Activated CD4-positive, CD25-positive, alpha-beta regulatory T cell treated with anti-CD3 and anti-CD28 coated beads, Interleukin-2, amount 50 U/mL, for 72 hours (primary cell): ENCODE measurements around the gene STATH.
"Not testable (repeated sequence)": the region's sequence is repeated elsewhere in the genome, so short reads cannot be mapped to it uniquely, and the experiment has no call there.

ENCODE experiments used
- DNase-seq: peaks from one replicate; pipeline ENCODE4 v3.0.0; 2021

STATH gene

GRCh38 chr4:69995526-69996016, at the start of gene STATH:
Gene STATH (plus strand): TSS chr4:69995966. CDS start chr4:69998438, 2,472 bp downstream.
- no peak for DNase-seq

- DNase-seq = no peak
These were observed 44.2 kb upstream of the STATH start for GRCh38 chr4:69951602-69952001.

- DNase-seq = no peak
These were observed 38.6 kb upstream of the STATH start for GRCh38 chr4:69957209-69957608.

- DNase-seq = no peak
These were observed 30.1 kb upstream of the STATH start, which contains the start of gene CSN2 for GRCh38 chr4:69965628-69966027. Gene CSN2 (minus strand): TSS chr4:69965728. CDS start chr4:69960995, 4,733 bp downstream.

- DNase-seq = no peak
These were observed 25.7 kb upstream of the STATH start for GRCh38 chr4:69970071-69970470.

GRCh38 chr4:69974631-69975030, 21.1 kb upstream of the STATH start:
- DNase-seq = no peak

GRCh38 chr4:69977582-69977981, 18.2 kb upstream of the STATH start:
- no peak for DNase-seq

- no peak for DNase-seq
These were observed 11.7 kb upstream of the STATH start for GRCh38 chr4:69984030-69984443.

- DNase-seq = no peak
These were observed 9.1 kb upstream of the STATH start for GRCh38 chr4:69986663-69987062.

GRCh38 chr4:69991016-69991415, 4.8 kb upstream of the STATH start:
- DNase-seq = no peak

- no peak for DNase-seq
These were observed 984 bp upstream of the STATH start for GRCh38 chr4:69994782-69995181.

GRCh38 chr4:69999420-69999819, 3.7 kb downstream of the STATH start:
- DNase-seq = no peak

- no peak for DNase-seq
These were observed 4.9 kb downstream of the STATH start for GRCh38 chr4:70000711-70001110.

- DNase-seq = no peak
These were observed 6.7 kb downstream of the STATH start for GRCh38 chr4:70002507-70002906.

GRCh38 chr4:70008771-70009170, 13.0 kb downstream of the STATH start:
- no peak for DNase-seq

GRCh38 chr4:70019006-70019405, 23.2 kb downstream of the STATH start:
- not testable (repeated sequence) for DNase-seq

- no peak for DNase-seq
These were observed 27.5 kb downstream of the STATH start for GRCh38 chr4:70023218-70023617.

GRCh38 chr4:70027011-70027410, 31.2 kb downstream of the STATH start:
- DNase-seq = no peak

GRCh38 chr4:70028159-70028558, 32.4 kb downstream of the STATH start, which contains the start of gene HTN3:
Gene HTN3 (plus strand): TSS chr4:70028459. CDS start chr4:70030741, 2,282 bp downstream.
- not testable (repeated sequence) for DNase-seq

- DNase-seq = not testable (repeated sequence)
These were observed 41.8 kb downstream of the STATH start for GRCh38 chr4:70037559-70037958.

- DNase-seq = not testable (repeated sequence)
These were observed 44.2 kb downstream of the STATH start for GRCh38 chr4:70039928-70040327.

- no peak for DNase-seq
These were observed 46.0 kb downstream of the STATH start for GRCh38 chr4:70041652-70042286.

GRCh38 chr4:70050138-70050537, 54.4 kb downstream of the STATH start, which contains the start of gene HTN1:
Gene HTN1 (plus strand): TSS chr4:70050438. CDS start chr4:70053077, 2,639 bp downstream.
- DNase-seq = not testable (repeated sequence)
